MCF 10A (cell line): ENCODE measurements around the gene DDX42. TPM values are rescaled to one million over a fixed set of nuclear protein-coding genes. Genes with fewer than 3 reads are reported as not detected.

Experiments
- BruUV-seq: library from RNA; stranded (reverse); fragments of 400-500 nt; replicated peaks from 2 replicates; lab custom pipeline; 2021; lab: Mats Ljungman, UMichigan
- CTCF ChIA-PET: fragments of 300-600 bp; sonication (Branson Sonifier 250); formaldehyde crosslinking; extraction: SDS; loops from one replicate; lab custom pipeline; 2021; ENCODE audit warnings: antibody characterized with exemption, inconsistent platforms; lab: Yijun Ruan, JAX
- POLR2A ChIA-PET: fragments of 300-600, 350-650 bp; sonication (Branson Sonifier 250); formaldehyde crosslinking; extraction: SDS; loops from one replicate; lab custom pipeline; 2020; ENCODE audit warnings: antibody characterized with exemption, inconsistent platforms; lab: Yijun Ruan, JAX
- DNase-seq: peaks from one replicate; pipeline ENCODE4 v3.0.0-alpha.2; 2018; ENCODE audit not compliant: unreplicated experiment
- H3K27ac Mint-ChIP-seq: one replicate; pipeline ENCODE4 v1.8.0; 2022; ENCODE audit warnings: mild to moderate bottlenecking, low read depth, mixed read lengths; ENCODE audit not compliant: unreplicated experiment
- H3K27me3 Mint-ChIP-seq: one replicate; pipeline ENCODE4 v1.8.0; 2022; ENCODE audit warnings: mixed read lengths; ENCODE audit not compliant: insufficient read depth, unreplicated experiment
- H3K36me3 Mint-ChIP-seq: one replicate; pipeline ENCODE4 v1.8.0; 2022; ENCODE audit warnings: mild to moderate bottlenecking, moderate library complexity, mixed read lengths; ENCODE audit not compliant: insufficient read depth, unreplicated experiment
- H3K4me1 Mint-ChIP-seq: one replicate; pipeline ENCODE4 v1.8.0; 2022; ENCODE audit warnings: mixed read lengths; ENCODE audit not compliant: insufficient read depth, unreplicated experiment
- H3K4me3 Mint-ChIP-seq: one replicate; pipeline ENCODE4 v1.8.0; 2022; ENCODE audit warnings: mild to moderate bottlenecking, moderate library complexity, mixed read lengths; ENCODE audit not compliant: unreplicated experiment
- H3K9me3 Mint-ChIP-seq: one replicate; pipeline ENCODE4 v1.8.0; 2022; ENCODE audit warnings: mixed read lengths; ENCODE audit not compliant: unreplicated experiment
- intact Hi-C: fragments of 100-400 bp; cut with micrococcal nuclease; formaldehyde crosslinking; loops from 2 replicates; pipeline ENCODE4 v1.14.1; 2022
- total RNA-seq: library from RNA; stranded (reverse); gene quantifications from 2 replicates; pipeline ENCODE4 v1.2.3, GENCODE V29; 2022
- TF ChIP-seq, protein P1 (sequence below): fragments of 200-600 bp; IDR thresholded peaks from one replicate; pipeline ENCODE4 v1.8.0; 2022; ENCODE audit warnings: antibody characterized with exemption, mild to moderate bottlenecking; ENCODE audit not compliant: unreplicated experiment

The DDX42 gene
- total RNA-seq, 1 experiment from 2014 or later: 144 TPM

DNA sequence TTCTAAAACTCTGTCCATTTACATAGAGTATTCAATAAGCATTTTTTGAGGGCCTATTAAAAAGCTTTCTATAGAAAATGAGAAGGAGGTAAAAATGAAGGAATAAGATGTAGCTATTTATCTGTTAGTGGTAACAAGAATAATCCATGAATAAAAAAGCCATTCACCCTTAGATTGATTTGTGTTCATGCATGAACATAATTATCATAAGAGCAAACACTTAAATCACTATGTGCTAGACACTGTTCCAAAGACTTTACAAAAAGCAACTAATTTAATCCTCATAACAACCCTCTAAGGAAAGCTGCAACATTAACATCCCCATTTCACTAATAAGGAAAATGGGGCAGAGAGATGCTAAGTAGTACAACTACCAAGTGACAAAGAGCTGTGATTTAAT is 7.2 kb upstream of the DDX42 start:
- CTCF ChIA-PET: interaction anchor here (0.6 kb wide), 1 partner anchor 464 kb away, joined by 3 read pairs; no protein-coding TSS in a partner anchor
- Mint-ChIP-seq H3K27ac (peak overlapping the region; percentile 39), H3K36me3 (peaks cover 70% of the 10 kb centered on the region), H3K4me3 (no peak overlapping the region), H3K9me3 (no peaks in the 10 kb centered on the region), H3K27me3 (no peaks in the 10 kb centered on the region), H3K4me1 (peaks cover 18% of the 10 kb centered on the region)
- DNase-seq: no peak
- TF ChIP-seq, protein P1, sequence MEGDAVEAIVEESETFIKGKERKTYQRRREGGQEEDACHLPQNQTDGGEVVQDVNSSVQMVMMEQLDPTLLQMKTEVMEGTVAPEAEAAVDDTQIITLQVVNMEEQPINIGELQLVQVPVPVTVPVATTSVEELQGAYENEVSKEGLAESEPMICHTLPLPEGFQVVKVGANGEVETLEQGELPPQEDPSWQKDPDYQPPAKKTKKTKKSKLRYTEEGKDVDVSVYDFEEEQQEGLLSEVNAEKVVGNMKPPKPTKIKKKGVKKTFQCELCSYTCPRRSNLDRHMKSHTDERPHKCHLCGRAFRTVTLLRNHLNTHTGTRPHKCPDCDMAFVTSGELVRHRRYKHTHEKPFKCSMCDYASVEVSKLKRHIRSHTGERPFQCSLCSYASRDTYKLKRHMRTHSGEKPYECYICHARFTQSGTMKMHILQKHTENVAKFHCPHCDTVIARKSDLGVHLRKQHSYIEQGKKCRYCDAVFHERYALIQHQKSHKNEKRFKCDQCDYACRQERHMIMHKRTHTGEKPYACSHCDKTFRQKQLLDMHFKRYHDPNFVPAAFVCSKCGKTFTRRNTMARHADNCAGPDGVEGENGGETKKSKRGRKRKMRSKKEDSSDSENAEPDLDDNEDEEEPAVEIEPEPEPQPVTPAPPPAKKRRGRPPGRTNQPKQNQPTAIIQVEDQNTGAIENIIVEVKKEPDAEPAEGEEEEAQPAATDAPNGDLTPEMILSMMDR: no peak
- POLR2A ChIA-PET: interaction anchor here (0.9 to 1.8 kb wide), 2 partner anchors 14 to 145 kb away, joined by 4 to 7 read pairs; partner anchors contain the start of gene MAP3K3
- intact Hi-C loops: no loop called here
- BruUV-seq: no TSS peak

DNA sequence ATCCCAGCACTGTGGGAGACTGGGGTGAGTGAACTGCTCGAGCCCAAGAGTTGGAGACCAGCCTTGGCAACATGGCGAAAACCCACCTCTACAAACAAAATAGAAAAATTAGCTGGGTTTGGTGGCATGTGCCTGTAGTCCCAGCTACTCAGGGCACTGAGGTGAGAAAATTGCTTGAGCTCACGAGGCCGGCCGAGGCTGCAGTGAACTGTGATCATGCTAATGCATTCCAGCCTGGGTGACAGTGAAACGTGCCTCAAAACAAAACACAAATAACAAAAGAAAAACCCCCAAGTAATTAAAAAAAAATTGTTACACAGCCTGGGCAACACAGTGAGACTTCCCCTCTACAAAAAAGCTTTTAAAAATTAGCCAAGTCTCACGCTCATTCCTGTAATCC is 5.5 kb upstream of the DDX42 start:
- no peaks in the 10 kb centered on the region for H3K9me3 Mint-ChIP-seq
- CTCF ChIA-PET: interaction anchor here (0.6 to 0.7 kb wide), 2 partner anchors 16 to 60 kb away, joined by 3 read pairs; no protein-coding TSS in a partner anchor

DNA sequence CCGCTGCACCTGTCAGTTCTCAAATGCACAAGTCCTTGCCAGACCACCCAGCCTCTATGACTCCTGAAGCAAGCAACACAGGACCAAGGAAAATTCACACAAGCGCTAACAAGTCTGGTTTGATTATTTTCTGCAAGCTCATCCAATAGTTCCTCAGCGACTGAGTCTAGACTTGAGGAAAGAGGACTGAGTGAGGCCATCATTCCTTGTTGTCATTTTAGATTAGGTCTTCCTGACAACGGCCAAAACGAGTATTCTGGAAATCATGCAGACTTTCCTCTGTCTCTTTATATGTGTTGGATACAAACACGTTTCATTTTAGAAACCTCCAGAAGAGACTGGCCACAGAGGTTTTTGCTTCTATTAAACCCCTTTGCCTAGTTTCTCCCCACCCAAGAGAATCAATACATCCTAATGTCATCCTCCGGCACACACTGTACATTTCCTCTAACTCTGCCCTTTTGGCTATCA is 1.1 kb upstream of the DDX42 start:
- peak overlapping the region; percentile 76 for H3K4me3 Mint-ChIP-seq
- TSS peak; percentile 76 for BruUV-seq
- H3K9me3 Mint-ChIP-seq: no peaks in the 10 kb centered on the region
- ChIA-PET POLR2A (interaction anchor here (0.9 to 11.5 kb wide), 32 partner anchors 8 to 769 kb away, joined by 3 to 211 read pairs (median 7); partner anchors contain the start of genes CEP95, DCAF7, DDX5 and FTSJ3), CTCF (interaction anchor here (0.6 kb wide), 1 partner anchor 642 kb away, joined by 3 read pairs; no protein-coding TSS in a partner anchor)
- TF ChIP-seq, protein P1: no peak
- peak; percentile 22 for DNase-seq
- H3K36me3 Mint-ChIP-seq: peaks cover 36% of the 10 kb centered on the region
- intact Hi-C loops: loop anchor here (2.0 kb wide), 1 partner anchor 32 kb away; the partner anchor contains the start of gene STRADA
- peaks cover 28% of the 10 kb centered on the region for H3K4me1 Mint-ChIP-seq
- no peaks in the 10 kb centered on the region for H3K27me3 Mint-ChIP-seq
- H3K27ac Mint-ChIP-seq: peak overlapping the region; percentile 100

More for the DNA sequence above, 5.5 kb upstream of the DDX42 start:
- intact Hi-C loops: no loop called here
- no peak for DNase-seq
- no peaks in the 10 kb centered on the region for H3K27me3 Mint-ChIP-seq
- peaks cover 18% of the 10 kb centered on the region for H3K4me1 Mint-ChIP-seq
- POLR2A ChIA-PET: interaction anchor here (0.6 to 1.8 kb wide), 4 partner anchors 11 to 71 kb away, joined by 3 to 7 read pairs (median 3); no protein-coding TSS in a partner anchor
- H3K4me3 Mint-ChIP-seq: no peak overlapping the region
- peaks cover 60% of the 10 kb centered on the region for H3K36me3 Mint-ChIP-seq
- peak overlapping the region; percentile 39 for H3K27ac Mint-ChIP-seq
- TF ChIP-seq, protein P1: no peak
- no TSS peak for BruUV-seq

DNA sequence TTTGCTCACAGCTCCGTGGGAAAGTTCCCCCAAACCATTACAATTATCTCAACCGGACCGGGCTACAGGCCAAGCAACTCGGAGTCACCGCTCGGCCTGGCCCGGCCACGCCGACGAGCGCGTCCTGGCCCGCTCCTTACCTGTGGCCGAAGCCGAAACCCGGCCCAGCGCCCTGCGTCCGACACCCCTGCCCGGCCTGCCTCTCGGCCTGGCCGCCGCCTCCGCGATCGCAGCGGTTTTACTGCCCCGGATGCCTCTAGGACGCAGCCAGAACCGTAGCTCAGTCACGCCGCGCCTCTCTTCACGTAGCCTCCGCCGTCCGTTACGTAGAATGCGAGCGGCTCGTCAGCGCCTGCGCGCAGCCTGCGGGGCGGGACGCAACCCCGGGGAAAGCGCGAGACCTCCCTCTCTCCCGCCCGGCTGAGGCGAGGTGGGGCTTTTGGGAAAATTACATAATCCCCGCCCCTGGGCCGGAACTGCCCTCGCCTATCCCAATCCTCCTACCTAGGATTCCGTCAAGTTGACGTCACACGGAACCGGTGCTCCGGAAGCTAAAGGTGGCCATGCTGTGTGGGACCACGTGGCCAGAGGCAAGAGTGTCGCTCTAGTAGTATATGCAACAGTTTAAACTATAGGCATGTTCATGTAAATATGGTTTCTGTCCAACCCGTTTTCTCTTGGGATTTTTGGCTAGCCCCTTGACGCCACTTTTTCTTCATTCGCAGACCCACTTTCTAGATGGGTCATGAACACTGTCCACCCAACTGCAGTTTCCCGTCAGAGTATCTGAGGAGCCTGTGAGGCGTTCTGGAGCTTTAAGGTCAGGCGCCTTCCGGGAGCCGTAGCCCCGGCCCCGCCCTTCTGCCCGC is 464 bp upstream of the DDX42 start, which contains the start of gene CCDC47:
Gene CCDC47 (minus strand): TSS at position 326 of the 869 bp plus-strand sequence. CDS start 7,422 bp downstream, outside the sequence.
- intact Hi-C loops: loop anchor here (2.0 kb wide), 2 partner anchors 33 to 53 kb away; partner anchors contain the start of genes FTSJ3, PSMC5 and STRADA
- ChIA-PET POLR2A (interaction anchor here (0.6 to 11.5 kb wide), 46 partner anchors 8 to 896 kb away, joined by 3 to 211 read pairs (median 5); partner anchors contain the start of genes CEP95, DCAF7, DDX5 and FTSJ3), CTCF (interaction anchor here (0.6 to 0.9 kb wide), 2 partner anchors 19 to 61 kb away, joined by 3 to 5 read pairs; no protein-coding TSS in a partner anchor)
- H3K9me3 Mint-ChIP-seq: no peaks in the 10 kb centered on the region
- H3K4me3 Mint-ChIP-seq: peak within 1 kb of the TSS; percentile 76
- DNase-seq: peak; percentile 99
- H3K27me3 Mint-ChIP-seq: no peaks in the 10 kb centered on the region
- no TSS peak for BruUV-seq
- TF ChIP-seq, protein P1: no peak
- peaks cover 38% of the 10 kb centered on the region for H3K36me3 Mint-ChIP-seq
- H3K4me1 Mint-ChIP-seq: peaks cover 30% of the 10 kb centered on the region
- H3K27ac Mint-ChIP-seq: peak within 1 kb of the TSS; percentile 100
